Keratinocyte (primary cell): Measurements from ENCODE around the gene CAPRIN2. TPM values are rescaled to one million over a fixed set of nuclear protein-coding genes. Genes with fewer than 3 reads are reported as not detected.
A peak's percentile ranks its signal among the peaks of the same experiment; 100 is the strongest.

Experiments used
- DNase-seq: peaks from one replicate; pipeline ENCODE4 v3.0.0-alpha.2; 2011; ENCODE audit warnings: low read depth, missing footprints, low spot score
- FAIRE-seq: peaks from 2 replicates; lab custom pipeline; 2011; peaks lifted over from hg19 to GRCh38; lab: Jason Lieb, UNC
- H2AFZ ChIP-seq: 2 replicates; pipeline ENCODE4 v1.6.0; 2012; ENCODE audit warnings: low read length, control low read depth, inconsistent platforms; ENCODE audit not compliant: control insufficient read depth
- H3K27ac ChIP-seq: 2 replicates; pipeline ENCODE4 v1.5.1; 2011; ENCODE audit warnings: low read length; ENCODE audit not compliant: control insufficient read depth, insufficient read depth
- H3K27me3 ChIP-seq: 3 replicates; pipeline ENCODE4 v1.6.0; 2011; ENCODE audit warnings: low read length; ENCODE audit not compliant: control insufficient read depth, insufficient read depth; ENCODE audit errors: extremely low read depth
- H3K36me3 ChIP-seq, 2 experiments: 2 replicates in 1 of 2; 3 replicates in 1 of 2; pipeline ENCODE4 v1.5.1; 2011; ENCODE audit warnings: low read length in 2 of 2, mild to moderate bottlenecking in 1 of 2; ENCODE audit not compliant: control insufficient read depth in 2 of 2, insufficient read depth in 2 of 2; ENCODE audit errors: extremely low read depth in 1 of 2
- H3K4me1 ChIP-seq: 3 replicates; pipeline ENCODE4 v1.5.1; 2011; ENCODE audit warnings: low read length; ENCODE audit not compliant: control insufficient read depth, insufficient read depth; ENCODE audit errors: extremely low read depth
- H3K4me2 ChIP-seq: 3 replicates; pipeline ENCODE4 v1.6.0; 2011; ENCODE audit warnings: low read depth, low read length; ENCODE audit not compliant: control insufficient read depth, insufficient read depth; ENCODE audit errors: extremely low read depth
- H3K4me3 ChIP-seq, 3 experiments: fragments of 200-600 bp in 1 of 3; sonication (generic) in 1 of 3; 2 replicates in 2 of 3; 3 replicates in 1 of 3; pipeline ENCODE4 v1.5.1; 2011 to 2016; ENCODE audit warnings: low read length in 3 of 3, mild to moderate bottlenecking in 3 of 3, control low read depth in 2 of 3, inconsistent platforms in 1 of 3, low read depth in 1 of 3, mixed read lengths in 1 of 3, mixed run types in 1 of 3, moderate library complexity in 1 of 3; ENCODE audit not compliant: control insufficient read depth in 2 of 3, insufficient read depth in 2 of 3; ENCODE audit errors: extremely low read depth in 1 of 3
- H3K79me2 ChIP-seq: 2 replicates; pipeline ENCODE4 v1.6.0; 2012; ENCODE audit warnings: low read length; ENCODE audit not compliant: control insufficient read depth, insufficient read depth
- H3K9ac ChIP-seq: 3 replicates; pipeline ENCODE4 v1.6.0; 2011; ENCODE audit warnings: low read length; ENCODE audit not compliant: control insufficient read depth, insufficient read depth; ENCODE audit errors: extremely low read depth
- H3K9me1 ChIP-seq: 3 replicates; pipeline ENCODE4 v1.6.0; 2011; ENCODE audit warnings: low read length; ENCODE audit not compliant: control insufficient read depth, insufficient read depth; ENCODE audit errors: extremely low read depth
- H3K9me3 ChIP-seq: 2 replicates; pipeline ENCODE4 v1.5.1; 2012; ENCODE audit warnings: low read depth, low read length; ENCODE audit not compliant: control insufficient read depth
- H4K20me1 ChIP-seq: 3 replicates; pipeline ENCODE4 v1.6.0; 2011; ENCODE audit warnings: low read length; ENCODE audit not compliant: control insufficient read depth, insufficient read depth; ENCODE audit errors: extremely low read depth
- EZH2 ChIP-seq: IDR thresholded peaks from one replicate; pipeline ENCODE4 v1.6.1; 2012; ENCODE audit warnings: inconsistent platforms, mild to moderate bottlenecking, low read length, moderate library complexity
- dilution Hi-C: fragments of 300-500 bp; cut with MboI; formaldehyde crosslinking; loops from one replicate; pipeline ENCODE4 v1.7.0; 2020; ENCODE audit warnings: low sequenced_read_pairs; ENCODE audit not compliant: extremely low pct_ligation_motif_present
- polyA plus RNA-seq, 5 experiments: library from polyadenylated mRNA; depleted of rRNA in 3 of 5; stranded (reverse) in 3 of 5; stranded (forward) in 1 of 5; unstranded in 1 of 5; fragments of >200 nt; gene quantifications; 1 replicate in 1 of 5; 2 replicates in 3 of 5; 3 replicates in 1 of 5; pipeline versions ENCODE4 v1.2.1 to v1.2.3, GENCODE V29; 2011 to 2012; ENCODE audit warnings: missing spikeins in 2 of 5, low read depth in 1 of 5, low replicate concordance in 1 of 5
- TF ChIP-seq, protein P1 (sequence below), 3 experiments: IDR thresholded peaks in 1 of 3; conservative IDR thresholded peaks in 1 of 3; optimal IDR thresholded peaks in 1 of 3; 2 replicates in 2 of 3; 3 replicates in 1 of 3; pipeline versions ENCODE3 to v1.5.1; 2011; ENCODE audit warnings: low read length in 3 of 3, mild to moderate bottlenecking in 3 of 3, moderate library complexity in 2 of 3, control low read depth in 1 of 3, inconsistent platforms in 1 of 3; ENCODE audit not compliant: insufficient read depth in 2 of 3; ENCODE audit errors: extremely low read depth in 1 of 3

CAPRIN2 gene
- polyA plus RNA-seq, 1 donor (not counting 4 experiments of a cell fraction or from before 2014, with no cell fraction given), result 32.4 TPM

DNA sequence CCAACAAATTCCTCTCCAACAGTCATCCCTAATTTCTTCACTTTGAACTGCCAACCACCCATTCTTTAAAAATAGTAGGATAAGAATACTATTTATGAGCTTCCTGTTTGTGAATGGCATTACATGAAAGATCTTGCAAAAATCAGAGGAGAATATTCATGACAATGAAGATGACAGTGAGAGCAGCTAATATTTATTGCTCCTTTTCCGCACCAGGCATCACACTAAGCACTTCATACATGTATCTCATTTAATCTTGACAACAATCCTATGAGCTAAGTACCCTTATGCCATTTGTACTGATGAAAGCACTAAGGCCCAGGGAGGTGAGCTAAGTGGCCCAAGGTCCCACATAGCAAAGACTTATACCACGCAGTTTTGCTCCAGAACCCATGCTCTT lies 37.3 kb upstream of the CAPRIN2 start:
- H3K9me1 ChIP-seq, result no peaks in the 10 kb centered on the region
- no peak overlapping the region for H3K9ac ChIP-seq
- no peaks in the 10 kb centered on the region for H3K9me3 ChIP-seq
- peak overlapping the region; percentile 72 for H3K4me2 ChIP-seq
- H4K20me1 ChIP-seq, result no peaks in the 10 kb centered on the region
- peak overlapping the region; percentile 83 for H3K27ac ChIP-seq
- no peak for FAIRE-seq
- no peak overlapping the region for H2AFZ ChIP-seq
- no peaks in the 10 kb centered on the region for H3K27me3 ChIP-seq
- no peaks in the 10 kb centered on the region for H3K79me2 ChIP-seq
- peaks cover 42% of the 10 kb centered on the region for H3K4me1 ChIP-seq
- H3K36me3 ChIP-seq, result no peaks in the 10 kb centered on the region
- dilution Hi-C loops, result no loop called here
- peak overlapping the region in 1 of 3 experiments; percentile 3 for H3K4me3 ChIP-seq
- DNase-seq, result no peak
- TF ChIP-seq EZH2, result no peak
- TF ChIP-seq, protein P1, sequence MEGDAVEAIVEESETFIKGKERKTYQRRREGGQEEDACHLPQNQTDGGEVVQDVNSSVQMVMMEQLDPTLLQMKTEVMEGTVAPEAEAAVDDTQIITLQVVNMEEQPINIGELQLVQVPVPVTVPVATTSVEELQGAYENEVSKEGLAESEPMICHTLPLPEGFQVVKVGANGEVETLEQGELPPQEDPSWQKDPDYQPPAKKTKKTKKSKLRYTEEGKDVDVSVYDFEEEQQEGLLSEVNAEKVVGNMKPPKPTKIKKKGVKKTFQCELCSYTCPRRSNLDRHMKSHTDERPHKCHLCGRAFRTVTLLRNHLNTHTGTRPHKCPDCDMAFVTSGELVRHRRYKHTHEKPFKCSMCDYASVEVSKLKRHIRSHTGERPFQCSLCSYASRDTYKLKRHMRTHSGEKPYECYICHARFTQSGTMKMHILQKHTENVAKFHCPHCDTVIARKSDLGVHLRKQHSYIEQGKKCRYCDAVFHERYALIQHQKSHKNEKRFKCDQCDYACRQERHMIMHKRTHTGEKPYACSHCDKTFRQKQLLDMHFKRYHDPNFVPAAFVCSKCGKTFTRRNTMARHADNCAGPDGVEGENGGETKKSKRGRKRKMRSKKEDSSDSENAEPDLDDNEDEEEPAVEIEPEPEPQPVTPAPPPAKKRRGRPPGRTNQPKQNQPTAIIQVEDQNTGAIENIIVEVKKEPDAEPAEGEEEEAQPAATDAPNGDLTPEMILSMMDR (optimal IDR thresholded peaks at IDR 0.05 in 1 of 3, IDR thresholded peaks at IDR 0.05 in 1 of 3, conservative IDR thresholded peaks at IDR 0.05 in 1 of 3; ENCODE audit: extremely low read depth in 1 of 3, insufficient read depth in 2 of 3, low read length in 3 of 3), result no peak

DNA sequence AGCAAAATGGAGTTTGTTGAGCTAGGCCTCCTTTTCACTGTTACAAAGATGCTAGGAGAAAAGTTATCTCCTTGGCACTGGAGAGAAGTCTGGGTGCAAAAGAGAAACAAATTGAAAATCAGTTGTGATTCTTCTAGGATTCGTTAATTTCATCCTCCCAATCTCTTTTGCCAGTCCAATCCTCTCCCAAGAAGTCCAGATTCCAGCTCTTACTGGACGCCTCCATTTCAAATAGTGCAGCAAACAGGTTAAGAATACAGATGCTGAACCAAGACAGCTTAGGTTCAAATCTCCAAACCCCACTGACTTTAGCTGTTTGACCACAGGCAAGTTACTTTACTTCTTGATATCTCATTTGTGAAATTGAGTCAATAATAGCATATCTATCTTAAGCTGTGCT lies 34.0 kb upstream of the CAPRIN2 start:
- Histone ChIP-seq H3K9me3 (no peaks in the 10 kb centered on the region), H3K79me2 (no peaks in the 10 kb centered on the region), H3K9me1 (no peaks in the 10 kb centered on the region), H3K4me3 (no peak overlapping the region), H3K4me1 (peaks cover 25% of the 10 kb centered on the region), H2AFZ (no peak overlapping the region), H3K36me3 (no peaks in the 10 kb centered on the region), H3K9ac (no peak overlapping the region), H3K27ac (no peak overlapping the region), H3K4me2 (no peak overlapping the region), H3K27me3 (no peaks in the 10 kb centered on the region), H4K20me1 (no peaks in the 10 kb centered on the region)
- no peak for DNase-seq
- dilution Hi-C loops, result no loop called here
- FAIRE-seq, result peak; percentile 52
- TF ChIP-seq, protein P1 (optimal IDR thresholded peaks at IDR 0.05 in 1 of 3, IDR thresholded peaks at IDR 0.05 in 1 of 3, conservative IDR thresholded peaks at IDR 0.05 in 1 of 3; ENCODE audit: extremely low read depth in 1 of 3, insufficient read depth in 2 of 3, low read length in 3 of 3), result no peak
- TF ChIP-seq EZH2, result no peak
